Tibial artery (tissue), 4 donors: ENCODE results near the gene ARL14.

Experiments used
- DNase-seq, 2 donors: peaks; one replicate each; pipeline ENCODE4 v3.0.0-alpha.2; 2019
- H3K27ac ChIP-seq, 2 donors: fragments of 200-600 bp; sonication (generic) in 1 of 2; 1 replicate in 1 of 2; 2 replicates in 1 of 2; pipeline ENCODE4 v1.5.1; 2018 to 2019; ENCODE audit warnings: mild to moderate bottlenecking in 1 of 2
- H3K27me3 ChIP-seq, 2 donors: fragments of 200-600 bp; sonication (generic) in 1 of 2; one replicate each; pipeline versions ENCODE4 v1.5.1 to v1.6.0; 2016 to 2019
- H3K36me3 ChIP-seq, 3 donors: fragments of 200-600 bp; sonication (generic) in 2 of 3; one replicate each; pipeline ENCODE4 v1.5.1; 2016 to 2019; ENCODE audit warnings: mild to moderate bottlenecking in 2 of 3
- H3K4me1 ChIP-seq, 4 donors: fragments of 200-600 bp; sonication (generic) in 2 of 4; 1 replicate in 3 of 4; 2 replicates in 1 of 4; pipeline ENCODE4 v1.5.1; 2016 to 2019
- H3K4me3 ChIP-seq, 2 donors: fragments of 200-600 bp; sonication (generic) in 1 of 2; 1 replicate in 1 of 2; 2 replicates in 1 of 2; pipeline ENCODE4 v1.5.1; 2018 to 2019; ENCODE audit warnings: mild to moderate bottlenecking in 2 of 2
- H3K9me3 ChIP-seq, 3 donors: fragments of 200-600 bp; sonication (generic) in 1 of 3; one replicate each; pipeline ENCODE4 v1.5.1; 2016 to 2019
- intact Hi-C: fragments of 100-400 bp; cut with DNase I; formaldehyde crosslinking; loops from one replicate; pipeline ENCODE4 v1.15.0; 2023; ENCODE audit warnings: low total_unique reads
- TF ChIP-seq, protein P1 (sequence below), 2 experiments: fragments of 200-600 bp in 1 of 2; fragments of 450-650 bp in 1 of 2; IDR thresholded peaks; one replicate each; pipeline ENCODE4 v1.5.1; 2017 to 2019; ENCODE audit warnings: antibody characterized with exemption in 2 of 2, mild to moderate bottlenecking in 1 of 2, moderate library complexity in 1 of 2

The ARL14 gene

DNA sequence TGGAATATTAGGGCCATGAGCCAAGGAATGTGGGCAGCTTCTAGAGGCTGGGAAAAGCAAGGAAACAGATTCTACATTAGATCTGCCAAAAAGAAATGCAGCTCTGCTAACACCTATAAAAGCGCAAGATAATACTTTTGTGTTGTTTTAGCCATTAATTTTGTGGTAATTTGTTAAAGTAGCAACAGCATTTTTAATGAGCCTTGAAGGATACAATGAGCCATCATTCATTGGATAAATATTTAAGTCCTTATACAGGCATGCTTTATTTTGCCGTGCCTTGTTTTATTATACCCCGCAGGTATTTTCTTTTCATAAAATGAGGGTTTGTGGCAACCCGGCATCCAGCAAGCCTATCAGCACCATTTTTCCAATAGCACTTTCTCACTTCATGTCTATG lies 15.0 kb downstream of the ARL14 start:
- Histone ChIP-seq H3K27ac (no peak overlapping the region), H3K36me3 (no peaks in the 10 kb centered on the region), H3K4me1 (no peaks in the 10 kb centered on the region), H3K9me3 (no peaks in the 10 kb centered on the region), H3K27me3 (no peaks in the 10 kb centered on the region), H3K4me3 (no peak overlapping the region)
- intact Hi-C loops = no loop called here
- TF ChIP-seq, protein P1, sequence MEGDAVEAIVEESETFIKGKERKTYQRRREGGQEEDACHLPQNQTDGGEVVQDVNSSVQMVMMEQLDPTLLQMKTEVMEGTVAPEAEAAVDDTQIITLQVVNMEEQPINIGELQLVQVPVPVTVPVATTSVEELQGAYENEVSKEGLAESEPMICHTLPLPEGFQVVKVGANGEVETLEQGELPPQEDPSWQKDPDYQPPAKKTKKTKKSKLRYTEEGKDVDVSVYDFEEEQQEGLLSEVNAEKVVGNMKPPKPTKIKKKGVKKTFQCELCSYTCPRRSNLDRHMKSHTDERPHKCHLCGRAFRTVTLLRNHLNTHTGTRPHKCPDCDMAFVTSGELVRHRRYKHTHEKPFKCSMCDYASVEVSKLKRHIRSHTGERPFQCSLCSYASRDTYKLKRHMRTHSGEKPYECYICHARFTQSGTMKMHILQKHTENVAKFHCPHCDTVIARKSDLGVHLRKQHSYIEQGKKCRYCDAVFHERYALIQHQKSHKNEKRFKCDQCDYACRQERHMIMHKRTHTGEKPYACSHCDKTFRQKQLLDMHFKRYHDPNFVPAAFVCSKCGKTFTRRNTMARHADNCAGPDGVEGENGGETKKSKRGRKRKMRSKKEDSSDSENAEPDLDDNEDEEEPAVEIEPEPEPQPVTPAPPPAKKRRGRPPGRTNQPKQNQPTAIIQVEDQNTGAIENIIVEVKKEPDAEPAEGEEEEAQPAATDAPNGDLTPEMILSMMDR (IDR thresholded peaks at IDR 0.05) = no peak
- DNase-seq = no peak

DNA sequence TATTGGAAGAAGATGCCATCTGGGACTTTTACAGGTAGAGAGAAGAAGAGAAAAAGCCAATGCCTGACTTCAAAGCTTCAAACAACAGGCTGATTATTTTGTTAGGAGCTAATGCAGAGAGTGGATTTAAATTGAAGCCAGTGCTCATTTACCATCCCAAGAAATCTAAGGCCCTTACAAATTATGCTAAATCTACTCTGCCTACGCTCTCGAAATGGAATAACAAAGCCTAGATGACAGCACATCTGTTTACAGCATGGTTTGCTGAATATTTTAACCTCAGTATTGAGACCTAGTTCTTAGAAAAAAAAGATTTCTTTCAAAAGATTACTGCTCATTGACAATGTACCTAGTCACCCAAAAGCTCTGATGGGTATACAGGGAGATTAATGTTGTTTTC lies 16.2 kb downstream of the ARL14 start:
- Histone ChIP-seq H3K4me3 (no peak overlapping the region), H3K27ac (no peak overlapping the region), H3K4me1 (peaks cover 0 to 7% (median 0%) of the 10 kb centered on the region in 4 donors), H3K9me3 (no peaks in the 10 kb centered on the region), H3K36me3 (no peaks in the 10 kb centered on the region), H3K27me3 (no peaks in the 10 kb centered on the region)
- intact Hi-C loops = no loop called here
- TF ChIP-seq, protein P1 (IDR thresholded peaks at IDR 0.05) = no peak
- no peak for DNase-seq

DNA sequence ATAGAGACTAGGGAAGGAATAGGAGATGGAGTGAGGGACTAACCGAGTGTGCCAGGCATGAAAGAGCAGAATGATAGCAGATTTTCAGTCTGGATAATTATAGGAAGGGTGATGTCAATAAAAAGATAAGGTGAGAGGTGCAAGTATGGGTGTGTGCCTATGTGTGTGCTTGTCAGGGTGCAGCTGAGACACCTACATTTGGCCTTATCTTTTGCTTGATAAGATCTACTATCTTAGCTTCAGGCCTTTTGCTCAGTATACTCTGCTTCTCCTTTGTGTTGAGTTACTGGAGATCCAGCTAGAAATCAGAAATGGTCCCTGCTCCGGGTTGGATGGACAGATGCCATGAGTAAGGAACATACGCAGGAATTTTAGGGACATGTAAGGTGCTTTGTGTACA lies 17.4 kb downstream of the ARL14 start:
- no peaks in the 10 kb centered on the region for H3K36me3 ChIP-seq

DNA sequence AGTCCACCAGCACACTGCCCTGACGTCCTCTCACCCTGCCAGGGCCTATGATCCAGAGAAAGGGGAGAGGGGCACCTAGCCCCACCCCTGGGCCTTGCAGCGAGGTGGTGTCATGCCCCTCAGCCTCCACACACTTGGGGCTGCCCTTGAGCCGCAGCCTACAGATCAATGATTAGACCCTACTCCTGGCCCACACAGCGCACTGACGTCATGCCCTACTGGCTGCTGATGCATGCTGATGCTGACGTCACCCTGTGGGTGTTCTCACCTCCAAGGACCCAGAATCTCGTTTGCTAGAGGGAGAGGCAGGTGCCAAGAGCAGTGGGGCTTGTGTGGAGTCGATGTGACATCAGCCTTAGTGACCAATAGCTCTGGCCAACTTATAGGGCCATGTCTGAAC lies 18.0 kb downstream of the ARL14 start:
- no peaks in the 10 kb centered on the region for H3K36me3 ChIP-seq
- no peaks in the 10 kb centered on the region for H3K9me3 ChIP-seq
- TF ChIP-seq, protein P1 (IDR thresholded peaks at IDR 0.05) = no peak
- no peak overlapping the region for H3K4me3 ChIP-seq
- H3K27me3 ChIP-seq = no peaks in the 10 kb centered on the region
- intact Hi-C loops = no loop called here
- DNase-seq = no peak
- H3K27ac ChIP-seq = no peak overlapping the region
- peaks cover 0 to 11% (median 0%) of the 10 kb centered on the region in 4 donors for H3K4me1 ChIP-seq

More for the DNA sequence above, 17.4 kb downstream of the ARL14 start:
- intact Hi-C loops = no loop called here
- H3K27ac ChIP-seq = no peak overlapping the region
- no peaks in the 10 kb centered on the region for H3K27me3 ChIP-seq
- no peak for DNase-seq
- TF ChIP-seq, protein P1 (IDR thresholded peaks at IDR 0.05) = no peak
- H3K9me3 ChIP-seq = no peaks in the 10 kb centered on the region
- no peak overlapping the region for H3K4me3 ChIP-seq
- peaks cover 0 to 11% (median 0%) of the 10 kb centered on the region in 4 donors for H3K4me1 ChIP-seq

DNA sequence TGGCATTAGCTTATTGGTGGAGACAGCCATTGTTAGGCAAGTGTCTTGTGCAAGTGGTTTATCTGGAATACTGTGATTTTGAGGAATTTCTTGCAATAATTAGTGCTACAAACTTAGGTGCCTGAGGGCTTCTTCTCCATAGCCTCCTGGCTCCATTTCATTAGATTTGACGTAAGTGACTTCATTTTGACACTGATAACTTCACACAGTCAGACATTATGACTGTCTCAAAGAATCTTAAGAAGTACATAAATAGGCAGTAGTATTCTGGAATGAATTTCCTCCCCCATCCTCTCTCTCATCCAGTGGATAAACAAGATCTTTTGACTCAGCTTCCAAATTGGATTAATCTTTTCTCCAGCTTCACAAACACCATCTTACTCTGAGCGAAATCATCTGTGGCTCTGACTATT lies 19.0 kb downstream of the ARL14 start:
- intact Hi-C loops = no loop called here
- TF ChIP-seq, protein P1 (IDR thresholded peaks at IDR 0.05) = no peak

More for the DNA sequence above, 19.0 kb downstream of the ARL14 start:
- Histone ChIP-seq H3K4me1 (peaks cover 0 to 11% (median 0%) of the 10 kb centered on the region in 4 donors), H3K9me3 (no peaks in the 10 kb centered on the region), H3K27ac (no peak overlapping the region), H3K4me3 (no peak overlapping the region), H3K36me3 (no peaks in the 10 kb centered on the region), H3K27me3 (no peaks in the 10 kb centered on the region)
- no peak for DNase-seq
